CD1c-positive myeloid dendritic cell (primary cell): Measurements from ENCODE around the gene G0S2.

Source experiments
- DNase-seq: peaks from one replicate; pipeline ENCODE4 v3.0.0-alpha.2; 2016; ENCODE audit errors: extremely low spot score

Gene G0S2

DNA sequence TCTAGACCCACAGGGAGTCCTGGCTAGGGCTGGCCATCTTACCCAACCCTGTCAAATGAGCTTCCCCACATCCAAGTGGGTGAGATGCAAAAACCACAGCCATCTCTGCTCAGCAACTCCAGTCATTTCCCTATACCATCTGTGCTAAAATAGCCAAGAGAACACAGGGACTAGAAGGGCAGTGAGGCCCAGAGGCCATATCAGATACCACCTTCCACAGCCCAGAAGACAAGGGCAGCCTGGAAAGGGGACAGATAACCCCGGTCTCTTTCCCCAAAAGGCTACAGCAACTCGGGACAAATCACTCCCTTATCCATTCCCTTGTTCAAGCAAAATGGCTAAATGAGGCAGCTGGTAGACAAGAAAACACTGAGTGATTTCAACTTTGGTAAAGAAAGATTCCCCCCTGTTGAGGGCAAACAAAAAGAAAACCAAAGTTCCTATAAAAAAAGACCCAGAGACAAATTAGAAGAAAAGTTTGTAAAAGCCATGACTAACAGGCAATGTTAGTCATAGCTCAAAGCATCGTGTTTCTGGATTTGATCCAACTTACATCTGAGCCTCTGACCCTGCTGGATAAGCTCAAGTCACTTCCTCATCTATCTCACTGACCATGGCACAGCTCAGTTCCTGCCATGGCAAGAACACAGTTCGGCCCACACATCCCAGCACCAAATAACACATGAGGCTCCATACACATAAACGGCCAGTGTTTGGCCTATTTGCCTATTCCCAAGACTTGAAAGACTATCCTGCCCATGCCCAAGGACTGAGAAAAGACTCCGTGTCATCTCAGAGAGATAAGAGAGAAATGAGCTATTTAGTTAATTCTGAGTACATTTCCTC is 26.1 kb upstream of the G0S2 start:
- peak; percentile 94 for DNase-seq

DNA sequence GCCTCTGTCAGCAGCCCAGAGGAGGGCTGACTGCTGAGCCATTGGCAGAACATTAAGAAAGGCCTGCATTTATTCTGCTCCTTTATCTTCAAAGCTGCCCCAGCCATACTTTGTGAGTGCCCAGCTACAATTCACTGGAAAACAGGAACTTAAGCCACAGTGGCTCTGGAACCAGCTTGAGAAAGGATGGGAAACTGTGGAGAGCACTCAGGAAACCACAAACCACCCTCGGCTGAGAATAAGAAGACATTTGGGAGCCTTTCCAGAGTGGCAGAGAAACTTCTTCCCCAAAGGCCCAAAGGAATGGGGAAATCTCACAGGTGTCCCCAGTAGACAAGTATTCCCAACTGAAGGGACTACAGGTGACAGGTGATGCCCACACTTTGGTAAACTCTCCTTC is 24.8 kb upstream of the G0S2 start:
- DNase-seq = peak; percentile 85

DNA sequence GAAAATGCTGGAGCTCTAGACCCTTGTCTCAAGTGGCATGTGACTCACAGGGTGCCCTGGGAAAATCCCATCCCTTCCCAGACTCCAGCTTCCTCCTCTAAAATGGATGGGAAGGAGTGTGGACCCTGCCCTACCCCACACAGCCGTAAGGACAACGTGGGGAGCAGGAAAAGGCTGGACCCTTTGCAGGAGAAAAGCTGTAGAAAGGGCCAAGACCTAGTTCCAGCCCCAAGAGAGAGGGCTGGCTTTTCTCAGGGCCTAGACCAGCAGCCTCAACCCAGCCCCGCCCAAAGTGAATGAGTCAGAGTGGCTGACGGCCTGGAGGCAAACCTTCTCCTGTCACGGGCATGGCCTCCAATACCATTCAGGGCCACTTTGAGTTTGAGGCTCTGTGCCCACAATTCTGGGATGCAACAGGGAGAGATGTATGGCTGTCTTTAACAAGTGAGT is 24.0 kb upstream of the G0S2 start:
- DNase-seq = peak; percentile 90

DNA sequence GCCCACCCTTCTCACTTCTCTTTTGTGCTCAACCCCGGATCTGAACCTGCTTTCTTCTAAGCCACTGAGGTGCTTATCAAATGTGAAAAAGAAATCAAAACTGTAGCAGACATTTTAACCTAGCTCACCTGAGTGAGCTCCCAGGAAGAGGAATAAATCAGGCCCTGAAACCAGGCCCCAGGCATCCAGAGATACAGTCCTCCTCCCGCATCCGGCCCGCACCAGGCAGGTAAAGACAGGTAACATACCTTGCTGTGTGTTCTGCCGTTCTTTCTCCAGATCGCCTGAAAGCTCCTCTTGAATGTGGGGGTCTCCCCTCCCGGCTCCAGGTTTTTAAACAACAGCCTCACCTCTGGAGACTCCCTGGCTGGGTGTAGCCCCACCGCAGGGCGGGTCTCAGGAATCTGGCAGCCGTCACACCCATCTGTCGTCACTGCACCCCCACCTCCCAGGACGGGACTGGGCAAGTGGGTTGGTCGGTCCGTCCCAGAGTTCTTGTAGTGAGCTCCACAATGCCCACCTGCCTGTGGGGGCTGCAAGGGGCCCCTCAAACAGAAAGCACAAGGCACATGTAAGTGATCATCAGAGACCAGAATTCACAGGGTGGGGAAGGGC is 23.0 kb upstream of the G0S2 start, which contains the start of gene LAMB3:
Gene LAMB3 (minus strand): TSS at position 305 of the 615 bp plus-strand sequence. CDS start 1,481 bp downstream, outside the sequence.
- no peak for DNase-seq

DNA sequence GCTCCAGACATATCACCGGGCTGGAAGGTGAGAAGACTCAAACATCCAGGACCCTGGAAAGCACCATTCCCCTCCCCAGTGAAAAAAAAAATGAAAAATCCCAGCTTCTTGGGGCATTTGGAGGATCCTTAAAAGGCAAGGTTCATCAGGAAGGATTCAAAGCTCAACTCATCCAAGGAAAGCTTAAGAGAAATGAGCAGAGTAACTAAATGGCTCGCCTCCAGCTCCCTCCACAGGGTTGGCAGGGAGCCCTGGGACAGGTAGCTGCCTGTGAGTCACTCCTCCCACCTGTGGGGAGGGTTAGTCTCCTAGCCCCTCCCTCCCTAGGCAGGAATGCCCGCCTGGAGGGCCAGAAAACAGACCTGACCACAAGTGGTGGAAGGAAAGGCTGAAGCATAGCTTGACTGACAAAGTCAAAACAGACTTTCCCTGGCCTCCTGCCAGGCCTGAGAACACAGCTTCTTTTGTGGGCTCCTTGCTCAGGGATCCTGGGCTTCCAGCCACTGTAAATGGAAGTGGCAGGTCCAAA is 22.3 kb upstream of the G0S2 start:
- DNase-seq = peak; percentile 37

DNA sequence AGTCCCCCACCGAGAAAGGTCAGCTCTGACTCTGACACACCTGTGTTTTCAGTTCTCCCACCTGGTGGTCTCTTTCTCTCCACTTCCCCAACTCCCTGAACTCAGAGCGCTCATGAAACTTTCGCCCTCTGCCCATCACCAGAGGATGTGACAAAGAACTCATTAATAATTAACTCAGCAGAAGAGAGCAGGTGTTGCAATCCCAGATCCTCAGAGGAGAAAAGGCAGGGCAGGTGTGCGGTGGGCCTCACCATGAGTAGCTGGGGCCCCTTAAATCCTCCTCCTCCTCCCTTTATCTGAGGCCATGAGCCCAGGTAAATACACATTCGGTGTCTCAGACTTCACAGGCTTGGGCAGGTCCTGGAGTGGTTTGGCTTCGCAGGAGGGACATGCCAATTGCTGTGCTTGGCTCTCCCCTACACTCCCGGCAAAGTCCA is 21.3 kb upstream of the G0S2 start:
- DNase-seq = no peak

DNA sequence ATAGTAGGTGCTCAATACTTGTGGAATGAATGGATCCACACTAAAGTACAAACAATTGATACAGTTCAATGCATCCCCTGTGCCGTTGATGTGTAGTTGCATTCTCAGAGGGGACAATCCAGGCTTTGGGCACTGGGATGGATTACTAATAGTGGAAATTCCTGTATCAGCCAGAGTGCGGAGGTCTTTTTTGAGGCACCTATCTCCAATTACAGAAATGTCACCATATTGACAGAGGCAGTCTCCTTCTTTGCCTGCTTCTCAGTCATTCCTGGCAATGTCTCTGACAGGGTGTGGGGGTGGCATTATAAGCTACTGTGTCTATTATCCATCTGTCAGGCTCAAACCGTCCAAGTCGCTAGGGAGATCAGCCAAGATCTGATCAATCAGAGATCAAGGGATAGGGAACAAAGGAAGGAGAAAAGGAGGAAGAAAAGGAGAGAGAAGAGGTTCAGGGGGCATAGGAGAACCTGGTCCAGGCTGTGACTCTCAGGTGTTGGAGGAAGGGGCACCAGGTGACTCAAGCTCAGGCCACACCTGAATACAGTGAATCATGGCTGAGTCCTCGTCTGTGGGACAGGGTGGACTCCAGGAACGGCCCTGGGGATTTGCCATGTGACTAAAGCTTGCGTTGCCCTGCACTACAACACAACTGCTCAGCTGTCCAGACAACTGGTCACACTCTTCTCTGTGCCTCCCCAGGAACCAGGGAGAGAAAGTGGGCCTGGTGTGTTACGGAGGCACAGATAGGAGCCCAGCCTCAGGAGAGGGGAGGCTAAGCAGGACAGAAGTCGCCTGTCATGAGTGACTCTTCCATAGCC is 19.6 kb upstream of the G0S2 start:
- DNase-seq = no peak

DNA sequence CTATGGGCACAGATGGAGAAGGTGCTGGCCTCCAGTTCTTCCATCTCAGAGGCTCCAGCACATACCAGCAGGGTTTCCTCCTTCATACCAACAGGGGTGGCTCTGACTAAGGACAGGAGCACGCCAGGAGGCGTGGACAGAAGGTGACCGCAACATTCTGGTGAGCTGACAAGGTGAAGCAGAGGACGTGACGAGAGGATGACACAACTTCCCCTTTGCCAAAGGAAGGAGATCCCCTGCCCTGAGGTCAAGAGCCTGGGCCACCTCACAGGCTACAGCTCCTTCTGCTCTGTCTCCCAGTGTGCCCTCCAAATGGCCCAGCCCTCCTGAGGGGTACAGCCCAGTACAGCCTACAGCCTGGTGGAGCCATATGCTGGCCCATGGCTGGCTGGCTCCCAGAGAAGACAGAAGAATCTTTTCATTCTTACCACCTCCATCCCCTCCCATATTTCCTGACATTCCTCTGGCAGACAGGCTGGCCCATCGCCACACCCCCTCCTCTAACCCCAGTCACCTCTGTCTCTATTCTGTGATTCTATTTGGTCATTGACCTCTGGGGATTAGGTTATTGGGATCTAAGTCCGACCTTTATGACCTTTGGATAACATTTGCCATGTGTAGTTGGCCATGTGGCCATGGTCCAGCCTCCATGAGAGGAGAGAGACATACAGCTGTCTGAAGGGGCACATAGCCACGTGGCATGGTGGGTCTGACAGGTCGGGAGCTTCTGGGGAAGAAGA is 17.9 kb upstream of the G0S2 start:
- DNase-seq = peak; percentile 86

DNA sequence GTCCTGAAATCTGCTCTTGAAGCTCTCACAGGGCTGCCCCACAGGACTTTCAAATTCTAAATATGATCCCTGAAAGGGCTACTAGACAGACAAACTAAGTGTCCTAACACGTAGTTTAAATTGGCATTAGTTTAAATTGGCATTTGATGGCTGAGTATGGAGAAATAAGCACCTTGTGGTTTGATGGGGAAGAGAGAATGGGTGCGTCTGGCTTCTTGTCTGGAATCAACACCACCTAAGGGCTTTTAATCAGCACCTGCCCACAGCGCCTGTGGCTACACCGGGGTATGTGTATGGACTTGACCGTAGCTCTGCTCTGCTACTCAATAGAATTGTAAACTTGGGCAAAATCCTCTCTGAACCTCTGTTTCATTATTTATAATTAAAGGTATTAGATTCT is 17.3 kb upstream of the G0S2 start:
- DNase-seq = no peak

DNA sequence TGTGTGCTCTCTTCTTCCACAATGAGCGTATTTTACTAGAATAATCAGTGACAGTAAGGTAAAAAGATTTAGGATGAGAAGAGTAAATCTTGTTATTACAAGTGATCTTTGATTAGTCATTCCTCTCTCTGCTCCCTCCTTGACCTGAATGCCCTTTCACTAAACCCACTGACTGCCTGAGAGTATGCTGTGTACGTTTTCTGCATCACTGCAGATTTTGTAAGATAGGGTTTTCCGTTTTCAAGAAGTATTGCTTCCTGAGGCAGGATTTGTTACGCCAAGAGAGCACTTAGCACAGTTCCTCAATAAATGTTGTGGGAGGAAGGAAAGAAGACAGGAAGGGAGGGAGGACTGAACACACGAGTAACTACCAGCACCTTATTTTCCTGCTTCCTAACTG is 15.3 kb upstream of the G0S2 start:
- peak; percentile 88 for DNase-seq

DNA sequence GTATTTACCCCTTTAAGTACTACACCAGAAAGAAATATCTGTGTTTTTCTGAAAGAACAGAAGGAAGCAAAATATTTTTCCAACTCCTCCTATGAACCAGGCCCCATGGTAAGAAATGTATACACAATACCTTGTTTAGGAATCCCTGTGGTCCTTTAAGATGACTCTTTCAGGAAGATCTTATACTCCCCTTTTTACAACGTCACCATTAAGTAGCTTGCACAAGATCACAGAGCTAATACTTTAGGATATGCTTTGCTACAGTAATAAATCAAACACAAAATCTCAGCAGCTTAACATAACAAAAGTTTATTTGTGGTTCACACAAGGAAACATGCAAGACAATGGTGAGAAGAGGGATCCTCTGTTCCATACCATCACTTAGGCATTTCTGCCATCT is 14.1 kb upstream of the G0S2 start:
- no peak for DNase-seq

DNA sequence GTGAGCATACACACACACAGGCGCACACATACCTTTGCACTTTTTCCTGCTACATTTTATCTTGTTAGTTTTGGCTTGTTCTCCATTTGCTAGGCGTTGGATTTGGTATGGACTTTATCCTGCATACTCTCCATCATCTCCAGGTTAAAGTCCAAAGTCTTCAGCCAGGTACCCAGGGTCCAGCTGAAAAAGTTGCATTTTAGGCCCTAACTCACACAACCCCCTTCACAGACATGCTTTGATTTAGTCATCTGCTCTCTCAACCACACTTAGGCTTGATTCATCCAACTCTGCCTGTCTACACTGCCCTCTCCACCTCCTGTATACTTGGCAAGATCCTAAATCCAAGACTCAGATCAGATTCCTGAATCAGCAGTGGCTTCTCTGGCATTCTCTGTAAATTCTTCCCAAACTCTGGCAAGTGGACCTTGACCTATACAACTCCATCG is 12.3 kb upstream of the G0S2 start:
- DNase-seq = no peak

DNA sequence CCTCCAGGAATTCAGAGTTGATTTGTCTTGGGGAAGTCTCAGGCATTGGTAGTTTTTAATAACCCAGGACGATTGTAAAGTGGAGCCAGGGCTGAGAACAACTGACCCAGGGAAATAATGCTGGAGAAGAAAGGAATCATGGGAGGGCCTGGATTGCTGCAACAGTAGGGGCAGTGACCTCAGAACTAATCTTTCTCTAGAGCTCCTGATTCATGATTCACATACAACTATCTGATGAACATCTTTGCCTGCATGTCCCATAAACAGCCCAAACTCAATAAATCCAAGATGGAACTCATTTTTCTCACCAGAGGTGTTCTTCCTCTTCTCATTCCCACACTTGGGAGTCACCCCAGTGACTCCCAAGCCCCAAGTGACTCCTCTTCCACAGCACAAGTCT is 8.1 kb upstream of the G0S2 start:
- no peak for DNase-seq

DNA sequence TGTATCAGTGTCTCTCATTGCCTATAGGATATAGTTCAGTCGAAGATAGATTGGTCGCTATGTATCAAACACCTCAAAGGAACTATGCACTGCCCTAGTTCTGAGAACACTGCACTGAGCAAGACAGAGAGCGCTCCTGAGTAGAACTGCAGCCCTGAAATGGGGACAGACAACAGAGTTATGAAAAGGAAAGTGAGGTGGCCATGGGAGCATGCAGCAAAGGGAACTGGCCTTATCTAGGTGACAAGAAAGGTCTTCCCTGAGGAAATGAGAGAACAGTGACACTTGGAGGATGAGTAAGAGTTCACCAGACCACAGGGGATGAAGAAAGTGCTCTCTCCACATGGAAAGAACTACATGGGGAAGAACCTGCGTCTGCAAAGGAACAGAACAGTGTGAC is 7.5 kb upstream of the G0S2 start:
- peak; percentile 42 for DNase-seq

DNA sequence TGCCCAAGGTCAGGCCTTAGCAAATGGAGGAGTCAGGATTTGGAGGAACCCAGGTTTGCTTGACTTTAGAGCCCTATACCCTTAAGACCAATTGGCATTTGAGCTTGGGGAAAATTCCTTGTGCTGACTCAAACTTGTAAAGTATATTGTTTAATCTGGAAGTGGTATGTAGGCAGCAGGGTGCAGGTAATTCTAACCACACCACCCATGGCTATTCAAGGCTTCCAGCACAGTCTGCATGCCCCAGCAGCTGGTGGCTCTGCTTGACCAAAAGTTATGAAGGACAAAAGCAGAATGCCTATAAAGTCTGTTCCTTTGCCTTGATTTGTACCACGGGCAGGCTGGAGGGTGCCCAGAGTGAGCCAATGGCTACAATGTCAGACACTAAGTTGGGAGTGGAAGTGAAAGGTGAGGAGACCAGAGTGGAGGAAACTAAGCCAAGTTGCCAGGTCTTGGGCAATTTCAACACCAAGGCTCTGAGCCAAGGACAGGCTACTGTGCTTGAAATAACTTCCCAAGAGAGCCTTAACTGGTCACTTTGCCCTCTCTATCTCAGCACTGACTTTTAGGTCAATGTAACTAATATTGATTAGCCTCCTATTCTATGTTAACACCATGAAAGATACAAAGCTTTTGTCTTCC is 4.7 kb upstream of the G0S2 start:
- no peak for DNase-seq

DNA sequence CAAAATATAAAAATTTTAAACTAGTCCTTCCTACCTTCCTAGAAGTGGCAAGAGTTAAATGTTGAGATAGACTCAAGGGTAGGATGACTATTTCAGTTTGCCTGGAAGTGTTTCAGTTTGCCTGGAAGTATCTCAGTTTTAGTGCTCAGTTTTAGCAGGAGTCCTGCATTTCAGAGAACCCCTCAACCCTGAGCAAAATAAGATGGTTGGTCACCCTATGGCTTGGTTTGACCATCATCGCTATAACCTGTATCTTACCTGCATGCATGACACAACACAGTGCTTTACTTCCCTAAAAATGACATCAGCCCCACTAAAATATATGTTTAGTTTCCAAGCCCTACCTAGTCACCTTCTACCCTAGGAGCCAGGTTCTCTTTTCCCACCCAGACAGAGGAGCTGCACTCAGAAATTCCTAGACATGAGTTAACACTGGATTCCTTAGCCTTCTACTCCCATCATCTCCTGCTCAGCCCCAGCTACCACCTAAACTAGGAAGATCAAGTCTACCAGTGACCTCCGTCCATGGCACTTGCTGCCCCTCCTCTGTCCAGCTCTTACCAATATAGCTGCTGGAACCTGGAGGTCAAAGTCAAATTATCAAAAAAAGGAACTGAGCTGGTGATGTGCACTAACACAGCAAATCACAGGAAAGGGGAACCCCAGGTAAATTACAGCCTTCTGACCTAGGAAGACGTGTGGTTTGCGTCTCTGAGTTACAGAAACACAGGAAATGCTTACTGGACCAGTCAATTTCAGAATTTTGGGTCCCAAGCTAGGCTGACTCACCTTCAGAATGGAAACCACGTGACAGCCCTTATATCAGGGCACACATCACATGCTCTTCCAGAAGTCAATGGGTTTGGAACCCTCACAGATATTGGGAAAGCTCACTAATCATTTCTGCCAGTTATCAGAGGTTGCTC is 2.2 kb upstream of the G0S2 start:
- peak; percentile 86 for DNase-seq

DNA sequence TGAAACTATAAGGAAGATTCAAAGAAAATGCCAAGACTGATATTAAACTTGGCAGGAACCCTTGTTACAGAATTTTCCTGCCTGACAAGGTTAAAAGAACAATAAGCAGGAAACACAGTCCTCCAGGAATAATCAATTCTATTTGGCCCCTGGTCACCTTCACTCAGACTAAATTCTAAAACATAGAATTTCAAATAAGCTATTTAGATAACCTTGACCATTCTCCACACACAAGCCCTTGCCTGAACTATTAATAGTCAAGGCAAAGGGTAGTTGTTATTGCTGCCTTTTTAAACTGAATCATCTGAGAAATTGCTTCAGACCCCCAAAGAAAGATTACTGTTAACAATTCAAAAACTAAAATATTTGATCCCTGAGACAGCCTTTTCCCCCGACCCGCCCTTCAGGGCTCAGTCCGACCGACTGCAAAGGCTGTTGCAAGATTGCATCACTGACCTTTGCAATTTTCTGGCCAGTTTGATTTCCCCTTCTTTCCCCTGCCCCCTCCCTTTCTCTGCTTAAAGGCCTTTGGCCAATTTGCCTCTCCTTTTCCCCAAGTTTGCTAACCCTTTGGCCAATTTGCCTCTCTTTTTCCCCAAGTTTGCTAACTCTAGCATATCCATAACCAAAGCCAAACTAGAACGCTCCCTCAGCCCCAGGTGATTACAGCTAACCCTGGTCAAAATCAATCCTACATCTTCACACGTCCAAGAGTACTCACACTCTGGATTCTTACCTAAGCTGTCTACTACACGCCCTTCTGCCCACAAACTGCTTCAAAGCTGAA is 1.4 kb upstream of the G0S2 start:
- DNase-seq = peak; percentile 53

DNA sequence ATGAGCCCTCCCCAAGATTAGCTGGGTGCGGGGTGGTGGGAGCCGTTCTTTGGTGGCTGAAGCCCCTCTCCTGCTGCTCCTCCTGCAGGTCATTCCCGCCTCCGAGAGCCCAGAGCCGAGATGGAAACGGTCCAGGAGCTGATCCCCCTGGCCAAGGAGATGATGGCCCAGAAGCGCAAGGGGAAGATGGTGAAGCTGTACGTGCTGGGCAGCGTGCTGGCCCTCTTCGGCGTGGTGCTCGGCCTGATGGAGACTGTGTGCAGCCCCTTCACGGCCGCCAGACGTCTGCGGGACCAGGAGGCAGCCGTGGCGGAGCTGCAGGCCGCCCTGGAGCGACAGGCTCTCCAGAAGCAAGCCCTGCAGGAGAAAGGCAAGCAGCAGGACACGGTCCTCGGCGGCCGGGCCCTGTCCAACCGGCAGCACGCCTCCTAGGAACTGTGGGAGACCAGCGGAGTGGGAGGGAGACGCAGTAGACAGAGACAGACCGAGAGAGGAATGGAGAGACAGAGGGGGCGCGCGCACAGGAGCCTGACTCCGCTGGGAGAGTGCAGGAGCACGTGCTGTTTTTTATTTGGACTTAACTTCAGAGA is 448 bp downstream of the G0S2 start:
- DNase-seq = peak; percentile 23
